Measurements from ENCODE around the gene PTPRD.
A peak's percentile ranks its signal among the peaks of the same experiment; 100 is the strongest.

The PTPRD gene

DNA sequence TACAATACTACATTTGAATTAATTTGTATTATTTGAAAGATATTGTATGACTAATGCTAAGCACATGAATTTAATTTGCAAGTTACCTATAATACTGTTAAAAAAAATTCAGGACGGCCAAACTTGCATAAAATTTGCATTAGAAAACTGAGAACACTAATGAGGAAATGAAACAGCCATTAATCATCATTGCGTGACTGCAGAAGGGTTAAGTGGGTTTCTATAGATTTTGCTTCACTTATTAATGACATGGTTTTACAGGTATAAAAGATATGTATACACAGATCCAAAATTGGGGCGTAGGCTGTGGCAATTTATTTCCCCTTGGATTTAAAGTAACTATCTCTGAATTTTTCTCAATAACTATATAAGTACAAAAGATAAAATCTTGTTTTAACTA, 882.6 kb downstream of the PTPRD start:
- no peak for DNase-seq

- no peak for DNase-seq
Observed at GRCh38 chr9:9729082-9729481, 883.7 kb downstream of the PTPRD start.

- DNase-seq = no peak
Observed at GRCh38 chr9:9719373-9720112, 893.3 kb downstream of the PTPRD start.

GRCh38 chr9:9718691-9719090, 894.1 kb downstream of the PTPRD start:
- DNase-seq = no peak

DNA sequence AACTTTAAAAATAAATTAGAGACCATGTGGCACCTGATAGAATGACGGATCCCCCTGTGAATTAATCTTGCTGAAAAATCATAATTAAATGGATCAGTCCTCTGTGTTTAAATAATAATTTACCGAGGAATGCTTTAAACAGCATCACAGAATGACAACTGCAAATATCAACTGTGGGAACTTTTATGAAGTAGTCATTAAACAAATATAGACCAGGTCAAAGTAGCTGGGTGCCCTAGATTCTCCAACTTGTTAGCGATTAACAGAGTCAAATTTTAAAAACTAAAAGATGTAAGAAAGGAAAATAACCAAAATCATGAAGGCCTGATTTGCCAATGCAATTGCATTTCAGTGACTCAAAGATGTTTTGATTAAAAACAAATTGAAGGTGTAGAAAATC, 933.4 kb downstream of the PTPRD start:
- DNase-seq = no peak

DNA sequence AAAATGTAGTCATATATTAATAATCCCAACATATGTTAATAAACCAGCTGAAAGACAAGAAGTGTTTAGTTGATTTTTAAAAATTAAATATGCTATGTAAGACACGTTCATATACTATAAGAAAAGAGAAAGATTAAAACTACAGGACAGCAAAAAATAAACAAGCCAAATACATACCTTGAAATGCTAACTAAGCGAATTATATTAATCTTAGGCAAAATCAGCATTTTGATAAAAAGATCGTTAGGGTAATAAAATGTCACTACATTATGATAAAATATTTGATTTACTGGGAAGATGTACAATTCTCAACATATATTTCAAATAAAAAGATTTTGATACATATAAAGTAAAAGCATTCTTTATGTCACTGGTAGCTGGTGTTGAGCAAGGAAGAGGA, 938.3 kb downstream of the PTPRD start:
- no peak for DNase-seq

GRCh38 chr9:9670454-9670853, 942.3 kb downstream of the PTPRD start:
- no peak for DNase-seq

DNA sequence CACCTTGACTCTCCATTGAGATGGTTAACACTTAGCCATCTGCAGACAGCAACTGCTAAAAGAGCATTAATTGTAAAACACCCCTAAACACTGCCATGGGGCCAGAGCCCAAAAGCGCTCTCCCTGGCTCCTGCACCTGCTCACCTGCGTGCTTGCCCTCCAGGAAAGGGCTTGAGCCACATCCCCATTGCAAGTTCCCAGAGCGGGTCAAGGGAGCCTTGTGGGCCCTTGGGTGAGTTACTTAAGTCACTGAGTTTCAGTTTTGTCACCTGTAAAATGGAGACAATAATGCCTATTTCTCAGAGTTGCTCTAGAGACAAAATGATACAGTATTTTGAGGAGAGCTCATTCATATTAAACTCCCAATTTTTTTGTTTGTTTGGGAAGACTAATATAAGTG, 967.8 kb downstream of the PTPRD start:
- no peak for DNase-seq

DNA sequence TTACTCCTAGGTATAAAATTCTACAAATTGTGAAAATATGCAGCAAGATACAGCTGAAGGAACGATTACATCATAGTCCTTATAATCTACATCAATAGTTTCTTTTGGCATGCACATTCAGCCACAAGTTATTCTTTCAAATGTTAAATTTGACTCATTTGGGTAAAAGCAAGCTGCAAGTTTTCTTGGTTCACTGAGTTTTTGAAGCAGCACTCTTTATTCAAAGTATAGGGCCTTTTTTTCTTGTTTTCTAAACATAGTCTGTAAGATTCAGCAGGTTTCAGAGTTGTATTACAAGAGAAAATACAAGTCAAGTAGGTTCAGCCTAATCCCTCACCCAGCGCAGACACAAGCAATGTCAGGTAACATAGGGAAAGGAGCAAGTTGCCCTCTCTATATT, 981.5 kb downstream of the PTPRD start:
- DNase-seq = no peak

DNA sequence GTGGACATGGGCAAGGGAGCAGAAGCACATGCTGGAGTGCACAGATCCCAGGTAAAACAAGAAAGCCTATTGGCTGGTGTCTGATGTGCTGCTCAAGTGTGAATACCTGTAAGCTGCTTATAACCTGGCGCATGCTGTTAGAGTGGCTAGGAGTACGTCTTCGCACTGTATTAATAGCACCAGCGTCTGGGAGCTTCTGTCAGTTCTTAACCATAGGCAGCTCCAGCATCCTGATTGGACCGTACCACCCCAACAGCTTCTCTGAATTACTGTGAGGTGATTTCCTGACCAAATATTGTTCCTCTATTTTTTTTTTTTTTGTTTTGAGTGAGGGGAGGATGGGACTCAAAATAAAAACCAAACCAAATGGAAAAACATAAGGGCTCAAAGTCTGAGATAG, 987.6 kb downstream of the PTPRD start:
- no peak for DNase-seq

DNA sequence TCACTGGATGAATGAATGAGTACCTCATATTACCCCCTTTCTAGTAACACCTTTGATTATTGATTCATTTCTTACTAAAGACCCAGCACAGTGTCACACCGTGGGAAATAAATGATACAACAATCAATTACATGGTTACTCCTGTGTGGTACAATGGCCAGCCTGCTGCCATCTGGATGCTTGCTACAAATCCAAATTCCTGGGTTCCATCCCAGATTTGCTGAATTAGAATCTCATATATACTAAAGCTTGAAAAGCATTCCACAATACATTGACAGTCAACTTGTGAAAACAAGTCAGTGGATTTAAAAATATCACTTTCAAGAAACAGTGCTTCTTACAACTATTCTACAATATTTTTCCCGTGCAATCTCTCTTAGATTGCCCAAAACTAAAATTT, 989.3 kb downstream of the PTPRD start:
- DNase-seq = no peak

GRCh38 chr9:9621355-9621940, 991.4 kb downstream of the PTPRD start:
- DNase-seq = no peak

DNA sequence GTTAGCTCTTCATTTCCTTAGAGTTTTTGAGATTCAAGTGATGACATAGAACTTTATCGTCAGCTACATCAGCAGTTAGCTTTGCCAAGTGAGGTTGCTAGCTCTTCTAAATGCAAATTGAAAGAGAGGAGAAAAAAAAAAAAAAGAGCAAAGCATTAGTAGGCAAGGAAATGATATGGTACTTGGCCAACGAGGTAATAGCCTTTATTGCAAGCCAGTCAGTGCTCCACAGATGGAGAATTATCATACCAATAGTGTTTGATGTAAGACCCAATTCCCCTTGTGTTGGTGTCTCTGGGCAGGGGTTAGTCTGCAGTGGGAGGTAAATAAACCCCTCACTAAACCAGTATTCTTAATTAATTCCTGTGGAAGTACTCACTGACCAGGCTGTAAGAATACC, 992.1 kb downstream of the PTPRD start:
- no peak for DNase-seq

DNA sequence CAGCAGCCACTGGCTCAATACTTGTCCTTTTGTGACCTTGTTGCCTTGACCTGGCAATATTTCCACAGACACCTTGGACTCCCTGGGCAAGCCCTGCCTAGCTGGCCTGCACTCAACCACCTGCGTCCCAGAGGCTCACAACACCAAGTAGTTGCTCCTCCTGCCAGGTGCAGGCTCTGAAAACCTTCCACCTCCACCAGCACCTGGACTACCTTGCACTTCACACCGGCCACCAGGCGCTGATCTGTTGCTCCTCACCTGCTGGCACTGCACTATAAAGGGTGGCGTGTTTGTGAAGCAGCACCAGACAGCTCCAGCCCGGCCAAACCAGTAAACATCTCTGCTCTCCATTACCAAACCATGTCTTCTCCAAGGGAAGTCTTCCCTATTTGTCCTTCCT, 997.7 kb downstream of the PTPRD start:
- no peak for DNase-seq

DNA sequence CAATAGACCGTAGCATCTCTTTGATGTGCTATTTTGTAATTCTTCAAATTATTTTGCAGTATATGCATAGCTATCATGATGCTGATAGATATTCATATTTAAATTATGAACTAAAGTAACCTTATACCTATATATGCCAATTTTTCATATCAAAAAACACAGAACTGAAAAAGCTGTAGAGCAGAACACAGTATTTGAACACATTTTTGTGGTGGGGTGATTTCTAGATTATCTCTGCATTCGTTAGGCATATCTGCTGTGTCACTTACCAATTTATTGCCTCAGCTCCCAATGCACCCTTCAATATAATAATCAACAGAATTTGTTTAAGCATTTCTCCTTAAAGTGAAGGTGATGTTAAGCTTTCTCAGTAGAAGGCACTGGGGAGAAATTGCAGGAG, 998.2 kb downstream of the PTPRD start:
- no peak for DNase-seq

- DNase-seq = no peak
Observed at GRCh38 chr9:9612755-9613154, 1000.0 kb downstream of the PTPRD start.

DNA sequence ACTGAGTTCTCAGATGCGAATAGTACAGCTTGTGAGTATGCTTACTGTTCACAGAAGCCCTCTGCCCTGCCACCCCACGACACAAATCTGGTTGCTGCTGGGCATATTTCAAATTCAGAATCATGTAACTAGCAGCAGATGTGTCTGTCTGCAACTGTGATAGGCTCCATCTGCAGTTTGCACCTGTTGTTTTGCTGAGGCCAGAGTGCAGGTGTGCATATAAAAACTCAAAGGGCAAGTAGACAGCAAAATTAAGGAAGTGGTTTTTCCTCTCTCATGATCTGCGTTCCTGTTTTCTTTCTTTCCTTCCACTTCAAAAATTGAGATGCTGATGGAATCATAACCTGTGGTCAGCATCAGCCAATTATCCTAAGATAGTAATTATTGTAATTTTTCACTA, 1000.5 kb downstream of the PTPRD start:
- peak; percentile 68 for DNase-seq

- DNase-seq = no peak
Observed at GRCh38 chr9:9605681-9606080, 1007.1 kb downstream of the PTPRD start.

DNA sequence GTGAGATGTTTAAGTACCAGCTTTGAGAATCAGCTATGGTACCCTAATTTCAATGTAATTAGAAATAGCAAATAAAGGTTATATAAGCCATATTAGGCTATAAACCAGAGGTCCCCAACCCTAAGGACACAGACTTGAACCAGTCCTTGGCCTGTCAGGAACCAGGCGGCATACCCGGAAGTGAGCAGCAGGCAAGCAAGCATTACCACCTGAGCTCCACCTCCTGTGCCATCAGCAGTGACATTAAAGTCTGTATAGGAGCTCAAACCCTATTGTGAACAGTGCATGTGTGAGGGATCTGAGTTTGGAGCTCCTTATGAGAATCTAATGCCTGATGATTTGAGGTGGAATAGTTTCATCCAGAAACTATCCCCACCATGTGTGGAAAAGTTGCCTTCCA, 1009.5 kb downstream of the PTPRD start:
- DNase-seq = no peak

- no peak for DNase-seq
Observed at GRCh38 chr9:9598723-9599122, 1014.1 kb downstream of the PTPRD start.

- DNase-seq = no peak
Observed at GRCh38 chr9:9592104-9592503, 1020.7 kb downstream of the PTPRD start.

DNA sequence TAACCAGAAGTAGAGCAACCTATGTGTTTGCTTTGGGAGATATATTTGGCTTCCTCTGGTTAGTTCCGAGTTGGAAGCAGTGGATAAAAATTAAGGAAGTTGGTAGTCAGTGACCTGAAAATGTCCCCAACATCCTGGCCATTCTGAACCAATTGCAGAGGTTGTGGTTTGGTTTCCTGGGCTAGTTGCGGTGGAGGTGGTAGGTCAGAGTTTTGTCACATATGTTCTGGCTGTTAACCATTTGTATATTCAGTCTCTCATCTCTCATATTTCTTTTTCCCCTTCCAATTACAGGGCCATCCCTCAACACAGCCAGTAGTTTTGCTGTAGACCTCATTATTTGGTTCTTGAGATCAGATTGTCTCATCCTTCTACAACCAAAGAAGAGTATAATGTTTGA, 1026.9 kb downstream of the PTPRD start:
- no peak for DNase-seq

DNA sequence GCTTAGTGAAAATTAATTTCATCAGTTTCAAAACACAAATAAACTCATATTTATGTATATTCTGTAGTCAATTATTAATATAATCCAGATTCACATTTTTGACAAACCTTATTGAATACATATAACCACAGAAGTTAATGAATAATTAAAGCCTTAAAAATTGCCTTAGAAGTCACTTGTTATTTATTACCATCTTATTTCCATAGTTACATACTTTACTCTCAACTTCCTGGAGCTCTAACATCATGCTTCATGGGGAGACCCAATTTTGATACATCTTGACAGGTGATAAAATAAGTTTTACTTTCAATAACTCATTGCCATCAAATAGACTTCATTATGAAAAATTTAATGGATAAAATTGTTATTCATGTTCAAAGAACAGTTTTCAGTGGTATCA, 1038.7 kb downstream of the PTPRD start:
- DNase-seq = no peak

GRCh38 chr9:9565700-9566099, 1047.1 kb downstream of the PTPRD start:
- no peak for DNase-seq

- DNase-seq = no peak
Observed at GRCh38 chr9:9563817-9564216, 1049.0 kb downstream of the PTPRD start.
